HG03280 (cell line): ENCODE data around the gene AVPR2.

Experiments used
- ATAC-seq: cut with Tn5 transposase; IDR thresholded peaks from one replicate; pipeline ENCODE4 v1.9.1; 2021; ENCODE audit warnings: mild to moderate bottlenecking, moderate library complexity; ENCODE audit not compliant: unreplicated experiment

The AVPR2 gene

GRCh38 chrX:153870791-153871360 lies 33.6 kb upstream of the AVPR2 start:
- no peak for ATAC-seq

- no peak for ATAC-seq
Measured at GRCh38 chrX:153871451-153871850, 33.0 kb upstream of the AVPR2 start.

GRCh38 chrX:153871946-153872878 lies 32.3 kb upstream of the AVPR2 start:
- no peak for ATAC-seq

DNA sequence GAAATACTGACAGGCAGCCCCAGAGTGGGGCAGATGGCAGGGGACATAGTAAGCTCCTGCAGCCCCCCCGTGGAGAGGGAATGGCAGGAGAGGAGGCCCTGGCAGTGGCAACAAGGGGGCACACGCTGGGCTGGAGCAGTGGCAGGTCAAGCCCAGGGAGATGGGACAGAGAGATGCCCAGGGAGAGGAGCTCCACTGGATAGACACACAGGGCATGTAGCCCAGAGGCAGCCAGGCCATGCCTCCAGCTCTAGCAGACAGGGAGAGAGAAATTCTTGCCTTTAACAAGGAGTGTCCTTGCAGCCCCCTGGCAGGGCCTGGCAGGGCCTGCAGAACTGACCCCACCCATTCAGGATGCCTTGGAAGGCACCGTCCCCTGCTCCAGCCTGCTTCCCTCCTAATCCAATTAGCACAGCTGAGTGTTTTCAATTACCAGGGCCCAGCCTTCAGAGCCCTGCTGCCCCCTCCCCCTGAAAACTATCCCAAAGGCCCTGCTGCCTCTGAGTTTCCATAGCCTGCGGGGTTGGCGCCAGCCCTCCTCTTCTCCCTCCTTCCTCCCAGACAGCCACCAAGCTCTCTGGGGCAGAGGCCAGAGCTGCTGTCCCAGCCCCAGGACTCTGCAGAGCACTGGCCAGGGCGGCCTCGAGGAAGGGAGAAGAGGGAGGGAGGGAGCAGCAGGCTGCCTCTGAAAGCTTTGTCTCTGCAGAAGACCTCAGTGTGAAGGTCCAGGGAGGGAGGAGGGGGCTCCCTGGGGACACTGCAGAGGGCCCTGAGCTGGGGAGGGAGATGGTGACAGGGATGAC lies 31.0 kb upstream of the AVPR2 start:
- no peak for ATAC-seq

GRCh38 chrX:153874085-153874365 lies 30.4 kb upstream of the AVPR2 start:
- ATAC-seq, result no peak

DNA sequence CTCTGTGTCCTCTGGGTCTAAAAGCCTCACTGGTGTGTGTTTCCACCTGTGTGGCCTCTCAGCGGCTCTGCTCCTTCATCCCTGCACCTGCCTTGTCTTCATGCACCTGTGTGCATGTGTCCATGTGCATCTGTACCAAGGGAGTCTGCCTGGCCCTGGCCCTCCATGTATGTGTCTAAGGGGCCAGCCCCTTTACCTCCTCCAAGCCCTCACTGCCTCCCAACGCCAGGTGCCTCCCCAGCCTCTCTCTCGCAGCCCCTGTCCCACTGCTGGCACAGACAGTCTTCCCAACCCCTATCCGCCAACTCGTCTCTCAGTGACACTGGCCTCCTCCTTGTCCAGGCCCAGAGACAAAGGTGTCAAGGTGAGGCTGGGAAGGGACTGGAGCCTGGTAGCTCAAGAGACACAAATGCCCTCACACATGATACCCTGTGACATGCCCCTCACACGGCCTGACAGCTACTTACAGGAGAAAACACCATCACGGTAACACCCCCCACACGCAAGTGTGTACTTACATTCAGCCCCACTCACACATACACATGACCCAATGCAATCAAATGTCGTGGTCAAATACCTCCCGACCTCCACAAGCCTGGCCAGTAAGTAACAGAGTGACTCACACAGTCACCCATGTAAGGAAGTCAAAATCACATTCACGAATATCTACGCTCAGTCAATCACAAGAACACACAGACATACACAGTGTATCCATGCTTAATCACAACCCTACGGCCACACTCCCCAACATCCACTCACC lies 29.9 kb upstream of the AVPR2 start:
- no peak for ATAC-seq

DNA sequence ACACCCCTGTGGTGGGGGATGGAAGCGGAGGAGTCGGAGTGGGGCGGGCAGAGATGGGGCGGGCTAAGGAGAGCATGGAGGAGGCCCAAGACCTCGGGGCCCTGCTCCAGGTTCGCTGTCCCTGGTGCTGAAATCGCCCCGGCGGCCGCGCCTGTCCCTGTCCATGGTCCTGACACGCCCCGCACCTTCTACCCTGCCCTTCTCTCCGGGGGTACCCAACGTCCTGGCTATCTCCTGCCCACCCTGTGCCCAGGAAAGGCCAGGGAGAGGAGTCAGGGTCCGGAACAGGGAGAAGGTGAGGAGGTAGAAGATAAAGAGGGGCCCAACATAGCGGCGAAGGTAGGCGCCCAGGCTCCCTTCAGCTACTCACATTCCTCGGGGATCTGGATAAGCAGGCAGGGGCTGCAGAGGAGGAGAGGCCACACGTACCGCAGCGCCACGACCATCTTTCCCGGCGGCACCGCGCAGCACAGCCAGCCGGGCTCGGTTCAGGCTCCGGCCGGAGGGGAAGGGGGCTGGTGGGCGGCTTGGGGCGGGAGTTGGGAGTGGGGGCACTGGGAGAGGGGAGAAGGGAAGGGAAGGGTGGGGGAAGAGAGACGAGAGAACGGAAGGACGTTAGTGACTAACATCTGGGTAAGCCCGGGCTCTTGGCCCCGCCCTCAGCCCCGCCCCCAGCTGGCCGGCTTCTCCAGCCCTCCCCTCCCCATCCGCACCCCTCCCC lies 28.9 kb upstream of the AVPR2 start:
- no peak for ATAC-seq

- no peak for ATAC-seq
Measured at GRCh38 chrX:153876112-153876491, 28.4 kb upstream of the AVPR2 start.

GRCh38 chrX:153877571-153878261 lies 26.8 kb upstream of the AVPR2 start:
- no peak for ATAC-seq

GRCh38 chrX:153878345-153878744 lies 26.1 kb upstream of the AVPR2 start:
- ATAC-seq, result no peak

DNA sequence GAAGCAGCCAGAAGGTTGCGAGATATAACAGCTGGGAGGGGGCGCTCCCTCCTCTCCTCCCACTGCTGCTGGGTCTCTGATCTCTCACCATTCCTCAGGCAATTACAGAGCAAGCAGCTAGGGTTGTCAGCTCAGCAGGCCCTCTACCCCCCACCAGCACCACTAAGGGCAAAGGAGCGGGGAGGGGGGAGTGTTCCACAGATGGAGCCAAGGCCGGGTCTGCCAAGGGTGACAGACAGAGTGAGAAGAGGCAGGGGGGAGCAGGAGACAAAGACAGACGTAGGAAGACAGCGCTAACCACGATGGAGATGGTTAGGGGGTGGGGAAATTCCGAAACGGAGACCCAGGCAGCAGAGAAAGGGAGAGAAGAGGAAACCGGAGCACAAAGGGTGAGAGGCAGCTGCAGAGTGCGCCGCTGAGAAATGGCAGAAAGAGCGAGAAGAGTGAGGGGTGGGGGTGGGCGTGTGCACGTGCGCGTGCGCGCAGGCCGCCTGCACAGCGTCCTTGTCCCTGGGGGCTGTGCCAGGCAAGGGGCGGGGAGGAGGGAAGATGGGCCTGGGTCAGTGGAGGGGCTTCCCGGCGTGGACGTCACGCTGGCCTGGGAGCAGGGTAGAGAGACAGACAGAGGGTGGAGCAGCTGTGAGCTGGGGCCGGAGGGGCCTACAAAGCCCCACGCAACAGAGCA lies 25.4 kb upstream of the AVPR2 start:
- ATAC-seq, result no peak

DNA sequence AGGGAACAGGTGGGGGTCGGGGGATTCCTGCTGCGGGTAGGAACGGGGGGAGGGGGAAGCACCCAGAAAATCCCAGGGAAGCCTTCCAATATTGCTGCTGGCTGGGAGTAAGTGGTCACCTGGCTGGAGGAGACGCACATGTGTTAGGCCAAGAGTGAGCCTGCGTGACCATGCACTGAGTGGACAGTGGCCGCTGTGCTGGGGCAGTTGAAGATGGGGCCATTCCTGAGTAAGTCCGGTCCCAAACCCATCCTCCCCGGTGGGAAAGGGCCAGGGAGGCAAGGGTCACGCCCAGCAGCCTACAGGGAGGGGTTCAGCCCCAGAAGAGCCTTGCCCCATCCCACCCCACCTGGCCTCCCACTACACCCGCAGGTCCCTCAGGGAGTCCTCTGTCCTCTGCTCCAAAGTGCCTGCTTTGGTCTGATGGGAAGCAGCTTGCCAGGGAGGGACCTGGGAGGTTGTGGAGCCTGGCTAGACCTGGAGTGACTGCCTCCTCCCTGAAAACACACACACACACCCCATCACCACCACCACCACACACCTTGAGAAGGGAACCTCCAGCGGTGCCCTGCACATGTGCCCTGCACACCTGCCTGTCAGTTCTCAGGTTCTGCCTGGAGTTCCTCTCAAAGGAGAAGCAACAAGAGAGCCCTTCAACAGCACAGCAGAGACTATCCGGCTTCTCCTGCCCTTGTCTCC lies 24.6 kb upstream of the AVPR2 start:
- ATAC-seq, result no peak

DNA sequence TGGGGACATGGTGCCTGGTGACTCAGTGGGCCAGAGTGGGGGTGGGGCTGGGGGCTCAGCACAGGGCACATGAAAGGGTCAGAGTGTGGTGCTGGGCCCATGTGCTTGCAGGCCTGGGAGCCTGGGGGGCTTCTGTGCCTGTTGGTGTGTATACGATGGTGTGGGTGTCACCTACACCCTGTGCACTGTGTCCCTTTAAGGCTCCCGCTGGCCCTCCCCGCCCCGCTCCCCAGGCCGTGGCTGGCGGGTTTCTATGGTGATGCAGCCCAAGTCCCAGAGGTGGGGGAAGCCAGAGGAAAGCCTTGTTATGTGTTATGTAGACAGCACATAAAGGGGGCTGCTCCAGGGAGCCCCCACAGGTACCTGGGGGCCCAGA lies 24.0 kb upstream of the AVPR2 start:
- ATAC-seq, result no peak

DNA sequence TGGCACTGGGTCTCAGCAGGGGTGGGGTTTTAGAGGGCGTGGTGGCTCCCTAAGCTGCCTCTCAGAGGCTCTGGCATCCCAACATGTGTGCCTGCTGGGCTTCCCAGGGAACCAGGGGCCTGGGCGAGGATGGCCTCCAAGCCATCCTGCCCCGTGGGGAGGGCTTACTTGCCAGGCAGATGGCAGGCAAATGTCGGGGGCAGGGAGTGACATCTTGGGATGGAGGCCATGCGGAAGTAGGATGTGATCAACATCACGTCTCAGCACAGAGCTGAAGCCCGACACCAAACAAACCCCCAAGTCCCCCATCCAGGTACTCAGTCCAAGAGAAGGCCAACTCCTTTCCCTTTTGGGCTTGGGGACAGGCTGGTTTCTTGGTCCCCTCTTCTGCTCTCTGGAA lies 23.2 kb upstream of the AVPR2 start:
- ATAC-seq, result no peak

DNA sequence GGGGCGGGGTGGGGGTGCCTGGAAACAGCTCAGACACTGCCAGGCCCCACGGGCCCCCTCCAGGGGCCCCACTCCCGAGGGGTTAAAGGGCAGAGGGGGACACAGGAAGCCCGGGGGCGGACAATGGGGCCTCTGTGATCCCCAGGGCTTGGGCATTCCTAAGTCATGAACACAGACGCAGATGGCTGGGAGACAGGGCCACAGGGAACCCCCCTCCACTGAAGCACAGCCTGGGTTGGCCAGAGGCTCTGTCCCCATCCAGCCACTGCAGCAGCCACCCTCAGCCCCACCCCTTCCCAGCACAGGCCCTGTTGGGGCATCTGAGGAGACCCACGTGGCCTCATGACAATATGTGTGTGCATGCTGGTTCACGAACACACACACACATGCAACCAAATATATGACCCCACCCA lies 22.4 kb upstream of the AVPR2 start:
- ATAC-seq, result no peak

GRCh38 chrX:153882557-153882956 lies 21.9 kb upstream of the AVPR2 start:
- ATAC-seq, result no peak

GRCh38 chrX:153883163-153883843 lies 21.2 kb upstream of the AVPR2 start:
- ATAC-seq, result no peak

DNA sequence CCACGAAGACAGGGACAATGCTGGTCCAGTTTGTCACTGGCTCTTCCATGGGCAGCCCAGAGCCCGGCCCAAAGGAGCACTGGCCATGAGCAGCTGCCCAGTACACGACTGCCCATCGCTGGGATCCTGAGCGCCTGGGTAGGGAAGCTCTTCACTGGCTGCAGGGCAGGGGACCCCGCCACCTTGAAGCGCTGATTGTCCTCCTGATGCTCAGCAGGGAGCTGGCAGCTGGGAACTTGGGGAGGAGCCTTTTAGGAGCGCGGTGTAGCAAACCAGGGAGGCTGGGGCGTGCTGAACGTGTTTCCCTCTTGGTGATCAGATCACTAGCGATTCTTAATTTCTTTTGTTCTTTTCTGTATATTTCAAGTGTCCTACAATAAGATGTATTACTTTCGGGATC lies 20.3 kb upstream of the AVPR2 start:
- no peak for ATAC-seq
